GM21825 (cell line): ENCODE data around the gene AUP1.

Experiments
- ATAC-seq: cut with Tn5 transposase; IDR thresholded peaks from one replicate; pipeline ENCODE4 v1.9.1; 2021; ENCODE audit warnings: mild to moderate bottlenecking, moderate library complexity; ENCODE audit not compliant: unreplicated experiment

AUP1 gene

GRCh38 chr2:74537140-74537539 is 7.6 kb upstream of the AUP1 start:
- no peak for ATAC-seq

DNA sequence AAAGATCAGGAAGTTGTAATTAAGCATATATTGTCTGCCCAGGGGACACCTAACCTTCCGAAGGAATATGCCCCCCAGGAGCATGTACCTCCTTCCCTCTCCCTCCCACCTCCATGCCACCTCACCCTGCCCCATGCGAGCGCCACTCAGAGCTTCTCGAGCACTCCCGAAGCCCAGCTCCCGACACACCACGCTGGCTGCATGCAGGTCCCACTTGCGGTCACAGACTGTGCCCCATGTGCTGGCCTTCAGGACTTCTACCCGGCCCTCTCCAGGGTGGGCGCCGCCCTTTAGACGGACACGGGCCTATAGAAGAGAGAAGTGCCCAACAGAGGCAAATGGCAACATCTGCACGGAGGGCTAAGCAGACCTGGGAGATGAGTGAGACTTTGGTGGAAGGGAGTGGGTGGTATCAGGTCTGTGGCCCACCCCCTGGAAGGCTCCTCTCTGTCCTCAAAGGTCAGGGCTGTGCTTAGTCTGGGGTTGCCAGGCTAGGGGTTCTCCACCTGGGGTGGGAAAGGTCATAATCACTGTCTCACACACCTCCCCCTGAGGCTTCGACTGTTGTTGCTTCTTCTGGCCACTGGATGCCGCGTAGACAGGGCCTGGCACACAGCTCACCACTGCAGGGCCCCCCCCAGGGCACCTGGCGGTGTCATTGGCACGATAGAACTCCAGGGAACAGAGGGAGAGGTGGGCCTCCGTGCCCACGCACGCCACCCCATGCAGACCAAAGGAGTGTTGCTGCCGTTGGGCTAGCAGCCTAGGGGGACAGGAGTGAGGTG is 6.9 kb upstream of the AUP1 start:
- no peak for ATAC-seq

DNA sequence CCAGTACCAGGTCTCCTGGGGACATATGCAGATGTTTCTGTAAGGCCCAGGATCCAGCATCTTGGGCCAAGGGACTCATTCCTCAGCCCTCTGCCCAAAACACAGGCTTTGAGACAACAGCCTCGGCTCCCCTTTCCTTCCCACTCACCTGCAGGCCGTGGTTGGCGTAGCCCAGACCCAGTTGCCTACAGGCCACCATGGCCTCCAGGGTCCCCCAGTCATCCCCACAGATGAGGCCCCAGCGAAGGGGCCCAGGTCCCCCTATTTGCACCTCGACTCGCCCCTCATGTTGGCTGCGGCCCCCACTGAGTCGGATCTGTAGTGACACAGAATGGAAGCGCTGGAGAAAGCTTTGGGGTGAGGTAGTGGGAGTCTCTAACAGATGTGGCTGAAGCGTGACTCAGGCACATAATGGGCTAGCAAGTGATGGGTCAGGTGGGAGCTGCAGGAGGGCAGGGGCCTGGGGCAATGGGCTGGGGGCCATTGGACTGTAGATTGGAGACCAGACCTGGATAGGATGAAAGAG is 6.0 kb upstream of the AUP1 start:
- no peak for ATAC-seq

- ATAC-seq = no peak
These were observed 4.9 kb upstream of the AUP1 start for GRCh38 chr2:74534411-74534810.

DNA sequence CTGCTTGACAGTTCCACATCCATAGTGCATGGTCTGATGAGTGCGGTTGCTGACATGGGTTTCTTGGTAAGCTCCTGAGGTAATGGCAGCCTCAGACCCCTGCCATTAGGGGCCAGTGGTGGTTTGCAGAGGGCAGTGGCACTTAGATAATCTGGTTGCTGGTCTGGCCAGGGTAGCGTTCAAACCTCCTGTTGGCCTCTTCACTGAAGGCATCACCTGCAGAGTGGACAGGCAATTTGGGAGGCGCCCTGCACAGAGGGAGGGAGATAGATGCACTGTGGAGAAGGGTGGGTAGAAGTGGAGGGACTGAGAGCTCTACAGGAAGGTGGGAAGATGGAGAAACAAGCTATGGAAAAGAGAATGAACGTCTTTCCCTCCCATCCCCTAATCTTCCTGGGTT is 4.0 kb upstream of the AUP1 start:
- no peak for ATAC-seq

DNA sequence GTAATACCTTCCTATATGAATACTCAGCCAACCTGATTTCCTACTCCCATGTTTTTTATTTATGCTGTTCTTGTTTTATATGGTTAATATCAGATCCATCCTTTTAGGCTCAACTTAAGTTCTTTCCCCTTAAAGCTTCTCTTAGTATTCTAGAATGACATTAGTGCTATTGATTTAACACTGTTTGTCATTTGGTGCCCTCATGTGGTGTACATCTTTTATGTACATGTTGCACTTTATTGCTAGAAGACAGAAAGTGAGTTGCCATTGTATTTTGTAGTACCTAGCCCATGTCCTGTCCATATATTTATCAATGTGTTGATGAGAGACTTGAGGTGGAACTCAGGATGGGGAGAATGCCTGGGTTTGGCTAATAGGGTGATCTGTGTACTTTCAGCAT is 2.7 kb upstream of the AUP1 start:
- no peak for ATAC-seq

DNA sequence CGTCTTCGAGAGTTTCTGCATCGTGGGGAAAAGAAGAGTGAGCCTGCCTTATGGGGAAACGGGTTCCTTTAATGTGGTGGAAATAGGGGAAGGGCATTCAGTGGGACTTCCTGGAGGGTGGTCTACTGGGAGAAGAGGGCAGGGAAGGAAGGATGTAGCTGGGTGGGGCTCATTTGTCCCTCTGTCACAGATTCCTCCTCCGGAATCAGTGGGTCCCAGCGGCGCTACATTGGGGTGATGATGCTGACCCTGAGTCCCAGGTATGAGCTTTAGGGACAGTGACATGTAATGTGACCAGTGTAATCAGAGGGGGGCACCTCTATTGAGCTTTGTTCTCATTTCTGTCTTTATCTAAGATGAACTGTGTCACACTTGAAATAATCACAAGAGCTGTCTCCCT is 2.2 kb upstream of the AUP1 start:
- ATAC-seq = no peak

- ATAC-seq = peak; percentile 33
These were observed 1.0 kb upstream of the AUP1 start for GRCh38 chr2:74530239-74531187.

- peak; percentile 6 for ATAC-seq
These were observed 728 bp downstream of the AUP1 start for GRCh38 chr2:74528600-74529356.

DNA sequence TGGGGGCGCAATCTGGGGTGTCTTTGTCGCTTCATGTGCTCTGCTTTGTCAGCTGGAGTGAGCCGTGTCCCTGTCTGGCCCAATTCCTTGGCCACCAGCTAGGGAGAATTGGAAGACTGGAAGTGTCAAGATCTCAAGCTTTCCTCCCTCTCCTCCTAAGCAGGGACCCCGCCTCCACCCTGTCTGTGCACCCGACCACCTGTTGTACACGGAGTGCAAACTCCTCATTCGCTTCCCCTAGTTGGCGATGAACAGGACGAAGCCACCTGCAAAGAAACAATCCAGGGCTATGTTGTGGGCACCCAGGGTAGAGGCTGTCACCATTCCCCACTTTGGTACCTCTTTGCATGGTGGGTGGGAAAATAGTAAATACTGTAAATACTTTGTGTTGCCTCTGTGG is 1.8 kb downstream of the AUP1 start:
- no peak for ATAC-seq

GRCh38 chr2:74526649-74527230 is 2.8 kb downstream of the AUP1 start:
- ATAC-seq = no peak

GRCh38 chr2:74525717-74526648 is 3.5 kb downstream of the AUP1 start, which contains the start of gene DQX1:
Gene DQX1, minus strand, starts transcription at chr2:74526231. Its CDS starts 502 bp downstream, at chr2:74525729.
- ATAC-seq = no peak

- no peak for ATAC-seq
These were observed 4.4 kb downstream of the AUP1 start for GRCh38 chr2:74524955-74525716.

DNA sequence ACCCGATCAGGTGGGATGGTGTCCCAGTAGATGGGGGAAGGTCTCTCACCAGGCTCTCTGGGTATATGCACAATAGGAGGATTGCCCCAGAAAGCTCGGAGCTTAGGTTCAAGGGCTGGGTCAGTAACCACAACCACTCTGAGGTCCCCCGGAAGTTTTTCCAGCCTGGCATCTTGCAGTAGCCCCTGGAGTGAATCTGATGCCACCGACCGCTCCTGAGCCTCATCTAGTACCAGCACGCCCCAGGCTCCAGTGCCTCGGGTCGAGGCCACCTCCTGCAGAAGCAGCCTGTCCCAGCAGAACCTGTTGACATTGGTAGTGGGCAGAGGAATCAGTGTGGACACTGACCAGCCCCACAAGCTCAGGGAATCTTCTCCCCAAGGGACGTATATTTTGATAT is 5.5 kb downstream of the AUP1 start:
- ATAC-seq = no peak

DNA sequence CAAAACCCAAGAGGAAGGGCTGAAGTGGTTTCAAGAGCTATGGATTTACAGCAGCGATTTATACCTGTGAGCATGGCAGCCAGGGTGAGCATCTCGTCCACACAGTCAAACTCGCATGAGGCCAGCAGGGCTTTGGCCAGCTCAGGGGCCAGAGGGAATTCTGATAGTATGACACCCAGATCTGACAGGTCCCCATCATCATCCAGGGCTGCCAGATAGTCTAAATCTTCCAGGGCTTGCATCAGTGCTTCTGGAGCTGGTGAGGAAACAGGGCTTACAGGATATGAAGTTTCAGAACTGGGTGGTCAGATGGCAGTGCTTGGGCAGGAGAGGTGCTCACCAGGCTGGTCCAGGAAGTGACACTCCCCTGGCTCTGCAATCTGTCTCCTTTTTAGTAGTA is 7.0 kb downstream of the AUP1 start:
- no peak for ATAC-seq

GRCh38 chr2:74516650-74517049 is 12.9 kb downstream of the AUP1 start:
- ATAC-seq = no peak

DNA sequence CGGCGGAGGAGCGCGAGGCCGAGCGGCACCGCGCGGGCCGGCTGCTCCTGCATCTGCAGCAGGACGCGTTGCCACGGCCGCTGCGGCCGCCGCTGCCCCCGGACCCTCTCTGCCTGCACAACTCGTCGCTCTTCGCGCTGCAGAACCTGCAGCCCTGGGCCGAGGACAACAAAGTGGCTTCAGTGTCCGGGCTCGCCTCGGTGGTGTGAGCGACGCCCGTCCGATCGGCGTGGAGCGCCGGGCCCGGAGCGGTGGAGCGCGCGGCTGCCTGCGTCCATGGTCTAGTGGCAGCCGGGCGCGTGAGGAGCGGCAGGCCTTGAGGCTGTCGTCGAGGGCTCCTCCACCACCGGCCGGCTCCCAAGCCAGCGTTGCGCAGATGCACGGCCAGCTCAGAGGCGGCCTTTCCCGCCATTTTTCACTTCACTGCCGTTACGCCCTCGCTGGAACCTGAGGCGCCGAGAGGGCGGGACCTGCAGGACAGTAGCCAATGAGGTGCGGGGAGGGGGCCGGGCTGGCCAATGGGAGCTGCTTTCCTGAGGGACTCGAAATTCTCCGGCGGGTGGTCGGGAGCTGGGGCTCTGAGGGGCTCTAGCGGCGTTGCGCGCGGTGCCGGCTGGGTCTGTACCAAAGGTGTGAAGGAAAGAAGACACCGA is 13.4 kb downstream of the AUP1 start:
- ATAC-seq = peak; percentile 60

GRCh38 chr2:74515271-74515980 is 14.1 kb downstream of the AUP1 start:
- ATAC-seq = no peak
